ENCODE measurements around the gene KATNAL2. TPM values are rescaled to one million over a fixed set of nuclear protein-coding genes. Genes with fewer than 3 reads are reported as not detected.

The KATNAL2 gene
- total and polyA plus RNA-seq, 10 of the 15 experiments (the other 5 are each of a cell fraction or from before 2014, with no cell fraction given), result 0.20 to 2.4 (median 1.7) TPM

DNA sequence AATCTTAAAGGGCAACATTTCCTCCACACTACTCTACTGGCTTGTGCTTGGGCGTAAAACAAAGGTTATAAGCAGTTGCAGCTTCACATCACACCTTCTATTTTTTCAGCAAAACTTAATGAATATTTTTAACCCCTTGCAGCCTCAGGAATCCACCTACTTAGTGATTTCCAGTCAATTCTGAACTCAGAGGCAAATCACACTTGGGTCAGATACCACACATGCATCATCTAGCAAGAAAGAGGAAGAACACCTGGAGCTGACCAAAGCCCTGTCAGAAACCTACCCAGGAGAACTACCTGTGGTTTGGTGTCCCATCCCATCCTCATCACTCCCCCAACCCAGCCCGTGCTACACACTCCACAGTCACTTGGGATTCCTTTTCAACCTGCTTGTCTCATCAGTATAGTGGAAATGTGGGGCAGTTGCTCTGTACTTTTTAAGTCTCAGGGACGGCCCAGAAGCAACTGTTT is 25.6 kb upstream of the KATNAL2 start (continued):
- TF ChIP-seq MYB (IDR thresholded peaks at IDR 0.05; ENCODE audit: borderline replicate concordance, low read depth, low read length) (no peak), IRF4 (IDR thresholded peaks at IDR 0.05; ENCODE audit: low read depth, low read length) (peak; percentile 87), BMI1 (IDR thresholded peaks at IDR 0.05; ENCODE audit: borderline replicate concordance) (peak; percentile 81), TCF12 (IDR thresholded peaks at IDR 0.05; ENCODE audit: low read depth, low read length) (peak; percentile 95), ZNF217 (IDR thresholded peaks at IDR 0.05) (peak; percentile 84; the same call in 1 of the 2 replicates), TCF3 (IDR thresholded peaks at IDR 0.05; ENCODE audit: borderline replicate concordance, insufficient read depth, low read depth, low read length) (peak; percentile 94), GATAD2B (conservative IDR thresholded peaks at IDR 0.05; ENCODE audit: low read depth) (peak; percentile 83; the same call in 1 of the 2 replicates), RCOR1 (conservative IDR thresholded peaks at IDR 0.05; ENCODE audit: low read depth, low read length) (0 out of 2 replicates have a peak, but pooled peaks have one; percentile 26), SPI1 (IDR thresholded peaks at IDR 0.05; ENCODE audit: borderline replicate concordance, insufficient read depth, low read depth, low read length) (peak; percentile 54; the same call in 1 of the 2 replicates), BACH1 (IDR thresholded peaks at IDR 0.05; ENCODE audit: borderline replicate concordance) (peak; percentile 71; the same call in 1 of the 2 replicates), EZH2 (IDR thresholded peaks at IDR 0.05; ENCODE audit: borderline replicate concordance, control insufficient read depth, low read depth, low read length) (no peak)
- TF ChIP-seq, protein P1, sequence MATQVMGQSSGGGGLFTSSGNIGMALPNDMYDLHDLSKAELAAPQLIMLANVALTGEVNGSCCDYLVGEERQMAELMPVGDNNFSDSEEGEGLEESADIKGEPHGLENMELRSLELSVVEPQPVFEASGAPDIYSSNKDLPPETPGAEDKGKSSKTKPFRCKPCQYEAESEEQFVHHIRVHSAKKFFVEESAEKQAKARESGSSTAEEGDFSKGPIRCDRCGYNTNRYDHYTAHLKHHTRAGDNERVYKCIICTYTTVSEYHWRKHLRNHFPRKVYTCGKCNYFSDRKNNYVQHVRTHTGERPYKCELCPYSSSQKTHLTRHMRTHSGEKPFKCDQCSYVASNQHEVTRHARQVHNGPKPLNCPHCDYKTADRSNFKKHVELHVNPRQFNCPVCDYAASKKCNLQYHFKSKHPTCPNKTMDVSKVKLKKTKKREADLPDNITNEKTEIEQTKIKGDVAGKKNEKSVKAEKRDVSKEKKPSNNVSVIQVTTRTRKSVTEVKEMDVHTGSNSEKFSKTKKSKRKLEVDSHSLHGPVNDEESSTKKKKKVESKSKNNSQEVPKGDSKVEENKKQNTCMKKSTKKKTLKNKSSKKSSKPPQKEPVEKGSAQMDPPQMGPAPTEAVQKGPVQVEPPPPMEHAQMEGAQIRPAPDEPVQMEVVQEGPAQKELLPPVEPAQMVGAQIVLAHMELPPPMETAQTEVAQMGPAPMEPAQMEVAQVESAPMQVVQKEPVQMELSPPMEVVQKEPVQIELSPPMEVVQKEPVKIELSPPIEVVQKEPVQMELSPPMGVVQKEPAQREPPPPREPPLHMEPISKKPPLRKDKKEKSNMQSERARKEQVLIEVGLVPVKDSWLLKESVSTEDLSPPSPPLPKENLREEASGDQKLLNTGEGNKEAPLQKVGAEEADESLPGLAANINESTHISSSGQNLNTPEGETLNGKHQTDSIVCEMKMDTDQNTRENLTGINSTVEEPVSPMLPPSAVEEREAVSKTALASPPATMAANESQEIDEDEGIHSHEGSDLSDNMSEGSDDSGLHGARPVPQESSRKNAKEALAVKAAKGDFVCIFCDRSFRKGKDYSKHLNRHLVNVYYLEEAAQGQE (IDR thresholded peaks at IDR 0.05; ENCODE audit: low read depth, low read length), result no peak
- TF ChIP-seq, protein P2, sequence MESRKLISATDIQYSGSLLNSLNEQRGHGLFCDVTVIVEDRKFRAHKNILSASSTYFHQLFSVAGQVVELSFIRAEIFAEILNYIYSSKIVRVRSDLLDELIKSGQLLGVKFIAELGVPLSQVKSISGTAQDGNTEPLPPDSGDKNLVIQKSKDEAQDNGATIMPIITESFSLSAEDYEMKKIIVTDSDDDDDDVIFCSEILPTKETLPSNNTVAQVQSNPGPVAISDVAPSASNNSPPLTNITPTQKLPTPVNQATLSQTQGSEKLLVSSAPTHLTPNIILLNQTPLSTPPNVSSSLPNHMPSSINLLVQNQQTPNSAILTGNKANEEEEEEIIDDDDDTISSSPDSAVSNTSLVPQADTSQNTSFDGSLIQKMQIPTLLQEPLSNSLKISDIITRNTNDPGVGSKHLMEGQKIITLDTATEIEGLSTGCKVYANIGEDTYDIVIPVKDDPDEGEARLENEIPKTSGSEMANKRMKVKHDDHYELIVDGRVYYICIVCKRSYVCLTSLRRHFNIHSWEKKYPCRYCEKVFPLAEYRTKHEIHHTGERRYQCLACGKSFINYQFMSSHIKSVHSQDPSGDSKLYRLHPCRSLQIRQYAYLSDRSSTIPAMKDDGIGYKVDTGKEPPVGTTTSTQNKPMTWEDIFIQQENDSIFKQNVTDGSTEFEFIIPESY (IDR thresholded peaks at IDR 0.05), result no peak
- TF ChIP-seq, protein P3, sequence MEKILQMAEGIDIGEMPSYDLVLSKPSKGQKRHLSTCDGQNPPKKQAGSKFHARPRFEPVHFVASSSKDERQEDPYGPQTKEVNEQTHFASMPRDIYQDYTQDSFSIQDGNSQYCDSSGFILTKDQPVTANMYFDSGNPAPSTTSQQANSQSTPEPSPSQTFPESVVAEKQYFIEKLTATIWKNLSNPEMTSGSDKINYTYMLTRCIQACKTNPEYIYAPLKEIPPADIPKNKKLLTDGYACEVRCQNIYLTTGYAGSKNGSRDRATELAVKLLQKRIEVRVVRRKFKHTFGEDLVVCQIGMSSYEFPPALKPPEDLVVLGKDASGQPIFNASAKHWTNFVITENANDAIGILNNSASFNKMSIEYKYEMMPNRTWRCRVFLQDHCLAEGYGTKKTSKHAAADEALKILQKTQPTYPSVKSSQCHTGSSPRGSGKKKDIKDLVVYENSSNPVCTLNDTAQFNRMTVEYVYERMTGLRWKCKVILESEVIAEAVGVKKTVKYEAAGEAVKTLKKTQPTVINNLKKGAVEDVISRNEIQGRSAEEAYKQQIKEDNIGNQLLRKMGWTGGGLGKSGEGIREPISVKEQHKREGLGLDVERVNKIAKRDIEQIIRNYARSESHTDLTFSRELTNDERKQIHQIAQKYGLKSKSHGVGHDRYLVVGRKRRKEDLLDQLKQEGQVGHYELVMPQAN (conservative IDR thresholded peaks at IDR 0.05), result 0 out of 2 replicates have a peak, but pooled peaks have one; percentile 22
- TF ChIP-seq, protein P4, sequence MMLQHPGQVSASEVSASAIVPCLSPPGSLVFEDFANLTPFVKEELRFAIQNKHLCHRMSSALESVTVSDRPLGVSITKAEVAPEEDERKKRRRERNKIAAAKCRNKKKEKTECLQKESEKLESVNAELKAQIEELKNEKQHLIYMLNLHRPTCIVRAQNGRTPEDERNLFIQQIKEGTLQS (IDR thresholded peaks at IDR 0.05; ENCODE audit: borderline replicate concordance, extremely low read depth, low read depth, low read length), result no peak
- TF ChIP-seq, protein P5, sequence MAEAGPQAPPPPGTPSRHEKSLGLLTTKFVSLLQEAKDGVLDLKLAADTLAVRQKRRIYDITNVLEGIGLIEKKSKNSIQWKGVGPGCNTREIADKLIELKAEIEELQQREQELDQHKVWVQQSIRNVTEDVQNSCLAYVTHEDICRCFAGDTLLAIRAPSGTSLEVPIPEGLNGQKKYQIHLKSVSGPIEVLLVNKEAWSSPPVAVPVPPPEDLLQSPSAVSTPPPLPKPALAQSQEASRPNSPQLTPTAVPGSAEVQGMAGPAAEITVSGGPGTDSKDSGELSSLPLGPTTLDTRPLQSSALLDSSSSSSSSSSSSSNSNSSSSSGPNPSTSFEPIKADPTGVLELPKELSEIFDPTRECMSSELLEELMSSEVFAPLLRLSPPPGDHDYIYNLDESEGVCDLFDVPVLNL (IDR thresholded peaks at IDR 0.05; ENCODE audit: low read depth, low read length), result no peak
- TF ChIP-seq, protein P6, sequence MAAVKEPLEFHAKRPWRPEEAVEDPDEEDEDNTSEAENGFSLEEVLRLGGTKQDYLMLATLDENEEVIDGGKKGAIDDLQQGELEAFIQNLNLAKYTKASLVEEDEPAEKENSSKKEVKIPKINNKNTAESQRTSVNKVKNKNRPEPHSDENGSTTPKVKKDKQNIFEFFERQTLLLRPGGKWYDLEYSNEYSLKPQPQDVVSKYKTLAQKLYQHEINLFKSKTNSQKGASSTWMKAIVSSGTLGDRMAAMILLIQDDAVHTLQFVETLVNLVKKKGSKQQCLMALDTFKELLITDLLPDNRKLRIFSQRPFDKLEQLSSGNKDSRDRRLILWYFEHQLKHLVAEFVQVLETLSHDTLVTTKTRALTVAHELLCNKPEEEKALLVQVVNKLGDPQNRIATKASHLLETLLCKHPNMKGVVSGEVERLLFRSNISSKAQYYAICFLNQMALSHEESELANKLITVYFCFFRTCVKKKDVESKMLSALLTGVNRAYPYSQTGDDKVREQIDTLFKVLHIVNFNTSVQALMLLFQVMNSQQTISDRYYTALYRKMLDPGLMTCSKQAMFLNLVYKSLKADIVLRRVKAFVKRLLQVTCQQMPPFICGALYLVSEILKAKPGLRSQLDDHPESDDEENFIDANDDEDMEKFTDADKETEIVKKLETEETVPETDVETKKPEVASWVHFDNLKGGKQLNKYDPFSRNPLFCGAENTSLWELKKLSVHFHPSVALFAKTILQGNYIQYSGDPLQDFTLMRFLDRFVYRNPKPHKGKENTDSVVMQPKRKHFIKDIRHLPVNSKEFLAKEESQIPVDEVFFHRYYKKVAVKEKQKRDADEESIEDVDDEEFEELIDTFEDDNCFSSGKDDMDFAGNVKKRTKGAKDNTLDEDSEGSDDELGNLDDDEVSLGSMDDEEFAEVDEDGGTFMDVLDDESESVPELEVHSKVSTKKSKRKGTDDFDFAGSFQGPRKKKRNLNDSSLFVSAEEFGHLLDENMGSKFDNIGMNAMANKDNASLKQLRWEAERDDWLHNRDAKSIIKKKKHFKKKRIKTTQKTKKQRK (IDR thresholded peaks at IDR 0.05; ENCODE audit: low read depth, low read length), result no peak
